H1 (cell line): Measurements from ENCODE around the gene TMEM151A. TPM values are rescaled to one million over a fixed set of nuclear protein-coding genes. Genes with fewer than 3 reads are reported as not detected.
A peak's percentile ranks its signal among the peaks of the same experiment; 100 is the strongest.

Experiments used
- CTCF ChIA-PET: fragments of 300-600 bp; sonication (Branson Sonifier 250); formaldehyde crosslinking; loops from one replicate; lab custom pipeline; 2021; ENCODE audit not compliant: partially characterized antibody; lab: Charles Lee
- POLR2A ChIA-PET: fragments of 300-600 bp; sonication (Branson Sonifier 250); formaldehyde crosslinking; loops from one replicate; lab custom pipeline; 2021; ENCODE audit warnings: inconsistent platforms; ENCODE audit not compliant: partially characterized antibody; lab: Charles Lee
- DNase-seq, 2 experiments: peaks; one replicate each; pipeline versions ENCODE4 v3.0.0 to v3.0.0-alpha.2; 2010 to 2022; ENCODE audit warnings: low spot score in 2 of 2, low read depth in 1 of 2, mixed read lengths in 1 of 2
- FAIRE-seq: peaks from 2 replicates; lab custom pipeline; 2011; peaks lifted over from hg19 to GRCh38; lab: Jason Lieb, UNC
- H2AFZ ChIP-seq: 2 replicates; pipeline ENCODE4 v1.8.1; 2012; ENCODE audit warnings: low read length, inconsistent platforms
- H2AK5ac ChIP-seq: 2 replicates; pipeline ENCODE4 v1.6.1; 2013; ENCODE audit warnings: low read depth, low read length
- H2BK120ac ChIP-seq: replicated peaks from 2 replicates; pipeline ENCODE3; 2013; ENCODE audit warnings: low read depth, low read length, inconsistent platforms
- H2BK12ac ChIP-seq: 2 replicates; pipeline ENCODE4 v1.6.1; 2013; ENCODE audit warnings: low read depth, low read length
- H2BK15ac ChIP-seq: 2 replicates; pipeline ENCODE4 v1.6.1; 2013; ENCODE audit warnings: low read length
- H2BK20ac ChIP-seq: 2 replicates; pipeline ENCODE4 v1.6.1; 2013; ENCODE audit warnings: low read length
- H2BK5ac ChIP-seq: 2 replicates; pipeline ENCODE4 v1.6.1; 2013; ENCODE audit warnings: low read depth, low read length
- H3K14ac ChIP-seq: 2 replicates; pipeline ENCODE4 v1.6.1; 2013; ENCODE audit warnings: inconsistent platforms; ENCODE audit not compliant: insufficient read length
- H3K18ac ChIP-seq: 2 replicates; pipeline ENCODE4 v1.6.1; 2013; ENCODE audit warnings: low read length; ENCODE audit errors: extremely low read depth
- H3K23ac ChIP-seq: 2 replicates; pipeline ENCODE4 v1.6.1; 2013; ENCODE audit warnings: inconsistent platforms; ENCODE audit not compliant: insufficient read length
- H3K23me2 ChIP-seq: 2 replicates; pipeline ENCODE4 v1.6.1; 2013; ENCODE audit warnings: low read depth, low read length
- H3K27ac ChIP-seq: 2 replicates; pipeline ENCODE4 v1.6.1; 2011; ENCODE audit warnings: low read depth, low read length, inconsistent platforms
- H3K27me3 ChIP-seq, 4 experiments: replicated peaks in 1 of 4; 1 replicate in 1 of 4; 2 replicates in 3 of 4; pipeline versions ENCODE4 v1.6.1 to v1.8.1; 2011 to 2013; ENCODE audit warnings: low read length in 3 of 4, mild to moderate bottlenecking in 3 of 4, inconsistent platforms in 2 of 4, mixed read lengths in 2 of 4, moderate library complexity in 1 of 4; ENCODE audit not compliant: control insufficient read depth in 3 of 4, insufficient read depth in 3 of 4; ENCODE audit errors: extremely low read depth in 1 of 4
- H3K36me3 ChIP-seq, 4 experiments: 2 replicates each; pipeline versions ENCODE4 v1.6.1 to v1.8.1; 2011 to 2013; ENCODE audit warnings: mild to moderate bottlenecking in 4 of 4, low read length in 3 of 4, moderate library complexity in 2 of 4, control low read depth in 1 of 4, inconsistent platforms in 1 of 4; ENCODE audit not compliant: insufficient read depth in 4 of 4, control insufficient read depth in 2 of 4
- H3K4ac ChIP-seq: replicated peaks from 2 replicates; pipeline ENCODE3; 2013; ENCODE audit warnings: low read length, low read depth, mixed read lengths, inconsistent platforms; ENCODE audit not compliant: insufficient read length
- H3K4me1 ChIP-seq, 4 experiments: replicated peaks in 1 of 4; 1 replicate in 1 of 4; 2 replicates in 3 of 4; pipeline versions ENCODE4 v1.6.1 to v1.8.1; 2011 to 2013; ENCODE audit warnings: low read length in 3 of 4, inconsistent platforms in 2 of 4, mixed read lengths in 1 of 4; ENCODE audit not compliant: insufficient read depth in 4 of 4, control insufficient read depth in 3 of 4
- H3K4me2 ChIP-seq, 2 experiments: 2 replicates each; pipeline versions ENCODE4 v1.6.1 to v1.8.1; 2011 to 2013; ENCODE audit warnings: low read depth in 2 of 2, low read length in 2 of 2, control low read depth in 1 of 2, inconsistent platforms in 1 of 2, mild to moderate bottlenecking in 1 of 2; ENCODE audit not compliant: insufficient read depth in 1 of 2
- H3K4me3 ChIP-seq, 4 experiments: fragments of 200-600, 300-600 bp in 1 of 4; sonication (generic), shearing (Covaris generic), sonication (Bioruptor Twin) in 1 of 4; 2 replicates each; pipeline versions ENCODE4 v1.5.1 to v1.8.1; 2011 to 2016; ENCODE audit warnings: low read length in 4 of 4, low read depth in 3 of 4, control low read depth in 2 of 4, inconsistent platforms in 2 of 4, mild to moderate bottlenecking in 2 of 4, mixed read lengths in 1 of 4, moderate library complexity in 1 of 4; ENCODE audit not compliant: insufficient read depth in 2 of 4; ENCODE audit errors: extremely low read depth in 1 of 4
- H3K56ac ChIP-seq: replicated peaks from 2 replicates; pipeline ENCODE3; 2013; ENCODE audit warnings: low read depth, mild to moderate bottlenecking, mixed read lengths, low read length, inconsistent platforms; ENCODE audit not compliant: insufficient read length
- H3K79me1 ChIP-seq: 2 replicates; pipeline ENCODE4 v1.6.1; 2013; ENCODE audit warnings: low read depth, low read length, control low read depth
- H3K79me2 ChIP-seq, 2 experiments: 2 replicates each; pipeline versions ENCODE4 v1.6.1 to v1.8.1; 2012 to 2013; ENCODE audit warnings: low read length in 2 of 2, mild to moderate bottlenecking in 2 of 2, inconsistent platforms in 1 of 2; ENCODE audit not compliant: insufficient read depth in 2 of 2, control insufficient read depth in 1 of 2
- H3K9ac ChIP-seq, 4 experiments: replicated peaks in 1 of 4; 1 replicate in 1 of 4; 2 replicates in 3 of 4; pipeline versions ENCODE4 v1.6.1 to v1.8.1; 2011 to 2013; ENCODE audit warnings: low read depth in 3 of 4, low read length in 3 of 4, control low read depth in 2 of 4, mild to moderate bottlenecking in 2 of 4, moderate library complexity in 2 of 4, inconsistent platforms in 1 of 4; ENCODE audit errors: extremely low read depth in 1 of 4
- H3K9me3 ChIP-seq, 2 experiments: 2 replicates each; pipeline versions ENCODE4 v1.6.1 to v1.8.1; 2012 to 2013; ENCODE audit warnings: mild to moderate bottlenecking in 2 of 2, moderate library complexity in 2 of 2, control low read depth in 1 of 2, inconsistent platforms in 1 of 2, low read depth in 1 of 2, low read length in 1 of 2, mixed read lengths in 1 of 2; ENCODE audit not compliant: insufficient read depth in 2 of 2
- H4K20me1 ChIP-seq, 2 experiments: replicated peaks in 1 of 2; 2 replicates each; pipeline versions ENCODE3 to v1.8.1; 2011 to 2013; ENCODE audit warnings: inconsistent platforms in 2 of 2, low read length in 2 of 2, mild to moderate bottlenecking in 1 of 2; ENCODE audit not compliant: insufficient read depth in 2 of 2, control insufficient read depth in 1 of 2
- H4K5ac ChIP-seq: 2 replicates; pipeline ENCODE4 v1.6.1; 2013; ENCODE audit warnings: low read length, low read depth, mixed read lengths, inconsistent platforms; ENCODE audit not compliant: insufficient read length
- H4K8ac ChIP-seq: 2 replicates; pipeline ENCODE4 v1.8.0; 2013; ENCODE audit warnings: mild to moderate bottlenecking, moderate library complexity, low read length, inconsistent platforms; ENCODE audit not compliant: insufficient read depth; ENCODE audit errors: extremely low read depth
- H4K91ac ChIP-seq: replicated peaks from 2 replicates; pipeline ENCODE3; 2013; ENCODE audit warnings: low read length, mixed read lengths, inconsistent platforms; ENCODE audit not compliant: insufficient read length
- HDAC2 ChIP-seq, 2 experiments: fragments of 300-600 bp in 1 of 2; sonication (generic) in 1 of 2; IDR thresholded peaks; 2 replicates each; pipeline ENCODE4 v1.6.1; 2011 to 2012; ENCODE audit warnings: low read depth in 2 of 2, low read length in 2 of 2, mild to moderate bottlenecking in 2 of 2, moderate library complexity in 2 of 2, borderline replicate concordance in 1 of 2, inconsistent platforms in 1 of 2
- WGBS, 2 experiments: shearing (Covaris generic) in 1 of 2; methylation state at CpG; one replicate each; pipeline versions ENCODE4 v1.1.6 to v1.1.7; 2013 to 2015; ENCODE audit warnings: low lambda C conversion rate in 2 of 2, mixed read lengths in 2 of 2, inconsistent platforms in 1 of 2, low coverage in 1 of 2, missing lambda C conversion rate in 1 of 2; ENCODE audit not compliant: insufficient replicate concordance in 2 of 2, insufficient coverage in 1 of 2, insufficient read length in 1 of 2; ENCODE audit errors: extremely low coverage in 1 of 2, missing lambda C conversion rate in 1 of 2; 5-methylcytosine and 5-hydroxymethylcytosine counted together
- polyA plus RNA-seq, 7 experiments: library from polyadenylated mRNA; depleted of rRNA in 3 of 7; stranded (reverse) in 5 of 7; unstranded in 2 of 7; fragments of >200 nt in 5 of 7; fragments of 200-250 nt in 2 of 7; gene quantifications; 1 replicate in 5 of 7; 2 replicates in 1 of 7; 4 replicates in 1 of 7; pipeline versions ENCODE4 v1.2.1 to v1.2.3, GENCODE V29; 2011 to 2013; ENCODE audit warnings: missing spikeins in 2 of 7, mixed read lengths in 2 of 7
- total RNA-seq: library from RNA; stranded (reverse); fragmentation: NEBNext Ultra II Directional; extraction: Animal tissue kit (Norgen Biotek cat#: 25700); gene quantifications from 2 replicates; pipeline ENCODE4 v1.2.1, GENCODE V29; 2021

The TMEM151A gene
- total and polyA plus RNA-seq, 2 of the 8 experiments (the other 6 are each of a cell fraction or from before 2014, with no cell fraction given): 3.2 TPM

DNA sequence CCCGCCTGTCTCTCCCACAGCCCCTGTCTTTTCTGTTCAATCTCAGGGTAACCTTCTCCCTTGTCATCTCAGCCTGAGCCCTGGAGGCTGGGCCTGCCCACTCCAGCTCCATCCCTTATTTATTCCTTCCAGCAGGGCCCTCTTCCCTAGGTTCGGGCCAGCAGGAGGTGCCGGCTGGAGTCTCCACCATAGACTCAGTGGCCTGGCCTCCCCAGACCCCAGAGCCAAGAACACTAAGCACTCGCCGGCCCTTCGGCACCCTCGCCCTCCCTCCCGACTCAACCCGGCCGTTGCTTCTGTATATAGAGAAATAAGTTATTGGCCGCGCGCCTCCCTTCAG lies 24.7 kb upstream of the TMEM151A start:
- Histone ChIP-seq H3K4me2 (peak overlapping the region; percentile 88 to 96), H4K91ac (no peak overlapping the region), H3K9me3 (no peaks in the 10 kb centered on the region), H3K4ac (peak overlapping the region; percentile 38)
- TF ChIP-seq HDAC2 (IDR thresholded peaks at IDR 0.05; ENCODE audit: borderline replicate concordance in 1 of 2, low read depth in 2 of 2, low read length in 2 of 2): no peak
- TF ChIP-seq, all 59 proteins: peak for 0
- no peak overlapping the region for H2BK12ac ChIP-seq
- no peak overlapping the region for H2AFZ ChIP-seq
- peaks cover 0 to 5% (median 3%) of the 10 kb centered on the region in 4 experiments; a peak in 5 of 7 replicates for H3K4me1 ChIP-seq
- peaks cover 0 to 13% of the 10 kb centered on the region in 2 experiments; a peak in 2 of 4 replicates for H3K79me2 ChIP-seq
- H2BK120ac ChIP-seq: no peak overlapping the region
- no peak overlapping the region for H2BK15ac ChIP-seq
- H3K36me3 ChIP-seq: peaks cover 11 to 21% (median 17%) of the 10 kb centered on the region in 4 experiments; a peak in 7 of 8 replicates
- FAIRE-seq (no peak), DNase-seq (no peak)
- H3K14ac ChIP-seq: no peak overlapping the region
- no peak overlapping the region for H3K23ac ChIP-seq
- ChIA-PET POLR2A (interaction anchor here (0.8 to 9.0 kb wide), 10 partner anchors 14 to 198 kb away, joined by 3 to 125 read pairs (median 5); partner anchors contain the start of genes CNIH2, RIN1 and YIF1A), CTCF (interaction anchor here (0.6 to 2.3 kb wide), 16 partner anchors 8 to 222 kb away, joined by 3 to 12 read pairs (median 4); partner anchors contain the start of gene YIF1A)
- H3K18ac ChIP-seq: no peak overlapping the region
- H3K23me2 ChIP-seq: peaks cover 9% of the 10 kb centered on the region
- peak overlapping the region; percentile 57 to 91 (median 72); a peak in 6 of 8 replicates for H3K4me3 ChIP-seq
- no peak overlapping the region; the same call in 1 of the 2 replicates for H2BK5ac ChIP-seq
- H4K20me1 ChIP-seq: peaks cover 5 to 17% of the 10 kb centered on the region in 2 experiments
- H4K8ac ChIP-seq: 0 out of 2 replicates have a peak overlapping the region, but pooled peaks have one; percentile 51
- H3K27ac ChIP-seq: no peak overlapping the region
- no peak overlapping the region for H2BK20ac ChIP-seq
- H3K56ac ChIP-seq: no peak overlapping the region
- H3K9ac ChIP-seq: no peak overlapping the region; a peak in 1 of 7 replicates
- 44% methylated on average over 13 of the region's 13 CpGs; no CpG with 5 or more reads in 1 of the 2 experiments for WGBS, 2 experiments
- H2AK5ac ChIP-seq: no peak overlapping the region
- no peak overlapping the region for H4K5ac ChIP-seq
- peaks cover 6% of the 10 kb centered on the region; the same call in 1 of the 2 replicates for H3K79me1 ChIP-seq
- H3K27me3 ChIP-seq: no peaks in the 10 kb centered on the region
